Upper lobe of left lung (tissue), 4 donors: ENCODE measurements around the gene LRRC1.

Experiments used
- EP300 ChIP-seq, 4 donors: sonication (generic); formaldehyde crosslinking; IDR thresholded peaks; one replicate each; pipeline ENCODE4 v1.5.1; 2017; ENCODE audit warnings: antibody characterized with exemption in 4 of 4, control low read depth in 2 of 4
- POLR2A ChIP-seq, 4 donors: fragments of 450-650 bp; IDR thresholded peaks; one replicate each; pipeline ENCODE4 v1.5.1; 2016 to 2017; ENCODE audit warnings: antibody characterized with exemption in 4 of 4, mild to moderate bottlenecking in 2 of 4
- TF ChIP-seq, protein P1 (sequence below), 6 experiments: fragments of 450-650 bp in 4 of 6; fragments of 200-600 bp in 2 of 6; sonication (generic) in 2 of 6; IDR thresholded peaks; one replicate each; pipeline ENCODE4 v1.5.1; 2016 to 2019; ENCODE audit warnings: antibody characterized with exemption in 6 of 6

DNA sequence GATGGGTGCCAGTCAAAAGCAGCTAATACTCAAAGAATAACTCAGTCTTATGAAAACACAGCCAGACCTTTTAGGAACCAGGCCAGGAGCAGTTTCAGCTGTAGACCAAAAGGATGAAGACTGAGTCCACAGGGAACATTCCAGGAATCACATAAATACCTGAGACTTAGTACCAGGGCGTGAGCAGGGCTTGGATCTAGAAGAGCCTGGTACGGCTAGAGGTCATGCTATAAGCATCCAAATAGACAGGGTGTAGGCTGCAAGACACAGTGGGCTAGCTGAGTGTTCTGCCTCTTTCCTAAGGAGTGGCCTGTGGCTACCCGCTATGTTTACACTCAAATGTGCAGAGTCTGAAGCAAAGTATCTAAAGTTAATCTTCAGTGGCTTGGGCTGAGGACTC, 29.5 kb upstream of the LRRC1 start:
- TF ChIP-seq POLR2A (IDR thresholded peaks at IDR 0.05) (no peak), EP300 (IDR thresholded peaks at IDR 0.05) (peak in 2 of 4 donors; percentile 15 to 35)
- TF ChIP-seq, protein P1, sequence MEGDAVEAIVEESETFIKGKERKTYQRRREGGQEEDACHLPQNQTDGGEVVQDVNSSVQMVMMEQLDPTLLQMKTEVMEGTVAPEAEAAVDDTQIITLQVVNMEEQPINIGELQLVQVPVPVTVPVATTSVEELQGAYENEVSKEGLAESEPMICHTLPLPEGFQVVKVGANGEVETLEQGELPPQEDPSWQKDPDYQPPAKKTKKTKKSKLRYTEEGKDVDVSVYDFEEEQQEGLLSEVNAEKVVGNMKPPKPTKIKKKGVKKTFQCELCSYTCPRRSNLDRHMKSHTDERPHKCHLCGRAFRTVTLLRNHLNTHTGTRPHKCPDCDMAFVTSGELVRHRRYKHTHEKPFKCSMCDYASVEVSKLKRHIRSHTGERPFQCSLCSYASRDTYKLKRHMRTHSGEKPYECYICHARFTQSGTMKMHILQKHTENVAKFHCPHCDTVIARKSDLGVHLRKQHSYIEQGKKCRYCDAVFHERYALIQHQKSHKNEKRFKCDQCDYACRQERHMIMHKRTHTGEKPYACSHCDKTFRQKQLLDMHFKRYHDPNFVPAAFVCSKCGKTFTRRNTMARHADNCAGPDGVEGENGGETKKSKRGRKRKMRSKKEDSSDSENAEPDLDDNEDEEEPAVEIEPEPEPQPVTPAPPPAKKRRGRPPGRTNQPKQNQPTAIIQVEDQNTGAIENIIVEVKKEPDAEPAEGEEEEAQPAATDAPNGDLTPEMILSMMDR (IDR thresholded peaks at IDR 0.05): no peak
